Measurements from ENCODE around the gene PPIL3. TPM values are rescaled to one million over a fixed set of nuclear protein-coding genes. Genes with fewer than 3 reads are reported as not detected.

The PPIL3 gene
- total RNA-seq, 2 experiments from 2014 or later: 97.9 to 99.4 TPM

DNA sequence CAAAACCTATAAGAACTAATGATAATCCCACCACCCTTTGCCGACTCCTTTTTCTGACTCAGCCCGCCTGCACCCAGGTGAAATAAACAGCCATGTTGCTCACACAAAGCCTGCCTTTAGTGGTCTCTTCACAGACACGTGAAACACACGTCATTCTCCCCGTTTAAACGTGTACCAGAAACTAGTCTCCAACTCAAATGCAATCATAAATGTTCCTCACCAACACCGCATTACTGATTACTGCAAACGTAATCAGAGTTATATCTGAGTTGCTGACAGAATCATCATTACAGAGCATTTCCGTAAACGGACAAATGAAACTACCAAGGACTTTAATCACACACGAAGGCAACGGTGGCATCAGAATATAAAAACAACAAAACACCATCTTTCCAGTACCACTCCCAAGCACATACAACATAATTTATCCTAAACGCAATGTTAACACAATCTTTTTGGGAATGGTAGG is 26.3 kb downstream of the PPIL3 start:
- Mint-ChIP-seq H3K9me3 (no peaks in the 10 kb centered on the region), H3K36me3 (ENCODE audit: low read depth) (peaks cover 62% of the 10 kb centered on the region), H3K4me3 (peak overlapping the region; percentile 85), H3K27ac (peak overlapping the region; percentile 97), H3K4me1 (ENCODE audit: low read depth) (peaks cover 41% of the 10 kb centered on the region), H3K27me3 (peaks cover 2% of the 10 kb centered on the region)
- intact Hi-C loops (cut with micrococcal nuclease): no loop called here
- ChIA-PET POLR2A (interaction anchor here (0.6 to 2.4 kb wide), 8 partner anchors 31 to 268 kb away, joined by 3 to 41 read pairs (median 8); partner anchors contain the start of gene BZW1), CTCF (no interaction called here)
- DNase-seq (peak; percentile 87), ATAC-seq (peak; percentile 64)
- TF ChIP-seq CTCF (IDR thresholded peaks at IDR 0.05): no peak

DNA sequence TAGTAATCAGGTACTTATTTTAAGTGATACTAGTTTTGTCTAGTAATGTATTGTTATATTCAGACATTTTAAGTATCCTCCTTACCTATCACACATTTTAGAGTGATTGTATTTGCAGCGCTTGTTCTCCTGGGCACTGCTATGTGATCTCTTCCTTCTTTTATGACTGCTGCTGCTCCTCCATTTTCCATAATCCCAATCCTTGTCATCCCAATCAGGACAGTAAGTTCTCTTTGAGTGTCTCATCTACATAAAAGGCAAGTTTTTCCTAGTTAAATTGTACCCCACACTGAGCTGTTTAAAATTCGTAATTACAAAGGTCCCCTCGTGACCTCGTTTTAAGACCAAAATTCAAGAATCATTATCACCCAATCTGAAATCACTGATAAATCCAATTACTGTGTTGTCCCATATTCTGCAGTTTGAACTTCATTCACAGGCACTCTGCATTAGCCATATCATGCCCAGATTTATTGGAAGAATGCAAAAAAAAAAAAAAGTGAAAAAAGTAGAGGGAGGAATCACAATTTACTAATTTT is 27.2 kb downstream of the PPIL3 start:
- peak overlapping the region; percentile 97 for H3K27ac Mint-ChIP-seq
- no peak for ATAC-seq
- no peak for DNase-seq
- TF ChIP-seq CTCF (IDR thresholded peaks at IDR 0.05): no peak
- H3K9me3 Mint-ChIP-seq: no peaks in the 10 kb centered on the region
- ChIA-PET POLR2A (interaction anchor here (0.6 to 1.7 kb wide), 10 partner anchors 28 to 372 kb away, joined by 3 to 6 read pairs (median 3); no protein-coding TSS in a partner anchor), CTCF (no interaction called here)
- intact Hi-C loops (cut with micrococcal nuclease): no loop called here
- H3K36me3 Mint-ChIP-seq (ENCODE audit: low read depth): peaks cover 71% of the 10 kb centered on the region
- peak overlapping the region; percentile 85 for H3K4me3 Mint-ChIP-seq
- H3K4me1 Mint-ChIP-seq (ENCODE audit: low read depth): peaks cover 39% of the 10 kb centered on the region
- H3K27me3 Mint-ChIP-seq: no peaks in the 10 kb centered on the region

GRCh38 chr2:200860092-200860795 is 28.6 kb downstream of the PPIL3 start:
- Mint-ChIP-seq H3K27ac (peak overlapping the region; percentile 97), H3K4me3 (peak overlapping the region; percentile 85), H3K9me3 (no peaks in the 10 kb centered on the region), H3K36me3 (ENCODE audit: low read depth) (peaks cover 79% of the 10 kb centered on the region), H3K4me1 (ENCODE audit: low read depth) (peaks cover 42% of the 10 kb centered on the region), H3K27me3 (no peaks in the 10 kb centered on the region)
- DNase-seq (peak; percentile 67), ATAC-seq (no peak)
- intact Hi-C loops (cut with micrococcal nuclease): no loop called here
- ChIA-PET POLR2A (interaction anchor here (0.9 to 5.1 kb wide), 7 partner anchors 11 to 257 kb away, joined by 3 to 33 read pairs (median 13); no protein-coding TSS in a partner anchor), CTCF (interaction anchor here (0.5 to 2.0 kb wide), 2 partner anchors 147 to 209 kb away, joined by 4 to 8 read pairs; no protein-coding TSS in a partner anchor)
- TF ChIP-seq CTCF (IDR thresholded peaks at IDR 0.05): no peak

DNA sequence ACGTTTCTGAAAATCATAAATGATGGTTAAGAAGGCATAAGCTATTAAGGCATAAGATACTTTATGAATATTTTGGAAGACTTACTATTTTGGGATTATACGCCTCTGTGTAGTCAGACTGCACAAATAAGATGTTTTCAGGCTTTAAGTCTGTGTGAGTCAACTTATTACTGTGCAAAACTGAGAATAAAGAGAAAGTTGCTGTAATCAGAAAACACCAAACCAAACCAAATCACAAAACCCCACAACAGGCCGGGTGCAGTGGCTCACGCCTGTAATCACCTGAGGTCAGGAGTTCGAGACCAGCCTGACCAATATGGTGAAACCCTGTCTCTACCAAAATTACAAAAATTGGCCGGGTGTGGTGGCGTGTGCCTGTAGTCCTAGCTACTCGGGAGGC is 32.1 kb downstream of the PPIL3 start:
- POLR2A ChIA-PET: interaction anchor here (0.9 to 5.1 kb wide), 7 partner anchors 12 to 552 kb away, joined by 3 to 33 read pairs (median 4); partner anchors contain the start of gene BZW1
- H3K4me1 Mint-ChIP-seq (ENCODE audit: low read depth): peaks cover 37% of the 10 kb centered on the region
- peak overlapping the region; percentile 36 for H3K27ac Mint-ChIP-seq
- H3K9me3 Mint-ChIP-seq: no peaks in the 10 kb centered on the region
- CTCF ChIA-PET: interaction anchor here (1.0 kb wide), 1 partner anchor 278 kb away, joined by 3 read pairs; no protein-coding TSS in a partner anchor
- H3K27me3 Mint-ChIP-seq: no peaks in the 10 kb centered on the region
- no peak overlapping the region for H3K4me3 Mint-ChIP-seq
- intact Hi-C loops (cut with micrococcal nuclease): no loop called here
- no peak for TF ChIP-seq CTCF (IDR thresholded peaks at IDR 0.05)
- DNase-seq: no peak
- H3K36me3 Mint-ChIP-seq (ENCODE audit: low read depth): peaks cover 84% of the 10 kb centered on the region
- ATAC-seq: no peak

All from activated CD8-positive, alpha-beta T cell treated with anti-CD3 and anti-CD28 coated beads for 36 hours (primary cell).